Loucy (cell line): ENCODE results near the gene ALPK3.
A peak's percentile ranks its signal among the peaks of the same experiment; 100 is the strongest.

ENCODE experiments used
- EZH2phosphoT487 ChIP-seq: fragments of 200-600 bp; IDR thresholded peaks from 2 replicates; pipeline ENCODE4 v1.6.1; 2018; ENCODE audit warnings: antibody characterized with exemption, mild to moderate bottlenecking, moderate library complexity, borderline replicate concordance
- TF ChIP-seq, protein P1 (sequence below): fragments of 200-600 bp; sonication (generic); conservative IDR thresholded peaks from 2 replicates; pipeline ENCODE4 v1.5.1; 2014; ENCODE audit warnings: mild to moderate bottlenecking, antibody characterized with exemption, low read length

GRCh38 chr15:84871428-84871985 lies 54.4 kb downstream of the ALPK3 start:
- TF ChIP-seq, protein P1, sequence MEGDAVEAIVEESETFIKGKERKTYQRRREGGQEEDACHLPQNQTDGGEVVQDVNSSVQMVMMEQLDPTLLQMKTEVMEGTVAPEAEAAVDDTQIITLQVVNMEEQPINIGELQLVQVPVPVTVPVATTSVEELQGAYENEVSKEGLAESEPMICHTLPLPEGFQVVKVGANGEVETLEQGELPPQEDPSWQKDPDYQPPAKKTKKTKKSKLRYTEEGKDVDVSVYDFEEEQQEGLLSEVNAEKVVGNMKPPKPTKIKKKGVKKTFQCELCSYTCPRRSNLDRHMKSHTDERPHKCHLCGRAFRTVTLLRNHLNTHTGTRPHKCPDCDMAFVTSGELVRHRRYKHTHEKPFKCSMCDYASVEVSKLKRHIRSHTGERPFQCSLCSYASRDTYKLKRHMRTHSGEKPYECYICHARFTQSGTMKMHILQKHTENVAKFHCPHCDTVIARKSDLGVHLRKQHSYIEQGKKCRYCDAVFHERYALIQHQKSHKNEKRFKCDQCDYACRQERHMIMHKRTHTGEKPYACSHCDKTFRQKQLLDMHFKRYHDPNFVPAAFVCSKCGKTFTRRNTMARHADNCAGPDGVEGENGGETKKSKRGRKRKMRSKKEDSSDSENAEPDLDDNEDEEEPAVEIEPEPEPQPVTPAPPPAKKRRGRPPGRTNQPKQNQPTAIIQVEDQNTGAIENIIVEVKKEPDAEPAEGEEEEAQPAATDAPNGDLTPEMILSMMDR, result peak; percentile 28; the same call in 1 of the 2 replicates
- no peak for TF ChIP-seq EZH2phosphoT487
